DOHH2 (cell line): Measurements from ENCODE around the gene PAM.

ENCODE experiments used
- H3F3A ChIP-seq: fragments of 200-600 bp; sonication (generic), shearing (Covaris generic); 2 replicates; pipeline ENCODE4 v1.6.0; 2016; ENCODE audit warnings: antibody characterized with exemption, mild to moderate bottlenecking; ENCODE audit not compliant: control insufficient read depth, insufficient read depth
- H3K27ac ChIP-seq: fragments of 200-600 bp; sonication (generic); 2 replicates; pipeline ENCODE4 v1.5.1; 2014; ENCODE audit warnings: low read depth, mild to moderate bottlenecking, low read length, moderate library complexity
- H3K27me3 ChIP-seq: fragments of 200-600 bp; sonication (generic); 2 replicates; pipeline ENCODE4 v1.6.1; 2014; ENCODE audit warnings: mild to moderate bottlenecking, low read length, mixed read lengths; ENCODE audit not compliant: control insufficient read depth
- H3K36me3 ChIP-seq: fragments of 200-600 bp; sonication (generic); 2 replicates; pipeline ENCODE4 v1.6.1; 2014; ENCODE audit warnings: mild to moderate bottlenecking, low read length, moderate library complexity, mixed read lengths; ENCODE audit not compliant: control insufficient read depth
- H3K4me1 ChIP-seq: fragments of 200-600 bp; sonication (generic); 2 replicates; pipeline ENCODE4 v1.6.1; 2014; ENCODE audit warnings: mild to moderate bottlenecking, low read length, mixed read lengths; ENCODE audit not compliant: control insufficient read depth
- H3K4me2 ChIP-seq: fragments of 200-600 bp; sonication (generic); 2 replicates; pipeline ENCODE4 v1.6.0; 2014; ENCODE audit warnings: mild to moderate bottlenecking, low read length, moderate library complexity
- H3K4me3 ChIP-seq: fragments of 200-600 bp; sonication (generic); 2 replicates; pipeline ENCODE4 v1.5.1; 2014; ENCODE audit warnings: mild to moderate bottlenecking, low read length, mixed read lengths
- H3K79me2 ChIP-seq: fragments of 200-600 bp; sonication (generic); 2 replicates; pipeline ENCODE4 v1.6.1; 2014; ENCODE audit warnings: mild to moderate bottlenecking, low read length, mixed read lengths; ENCODE audit not compliant: control insufficient read depth
- H3K9me2 ChIP-seq: fragments of 200-600 bp; sonication (generic); replicated peaks from 2 replicates; pipeline ENCODE4 v1.6.1; 2014; ENCODE audit warnings: mild to moderate bottlenecking, low read length, mixed read lengths; ENCODE audit not compliant: control insufficient read depth
- H3K9me3 ChIP-seq: fragments of 200-600 bp; sonication (generic); 2 replicates; pipeline ENCODE4 v1.6.1; 2014; ENCODE audit warnings: antibody characterized with exemption, low read length, mixed read lengths; ENCODE audit not compliant: control insufficient read depth, insufficient read depth
- H4K20me1 ChIP-seq: fragments of 200-600 bp; sonication (generic); 2 replicates; pipeline ENCODE4 v1.6.0; 2014; ENCODE audit warnings: low read depth, mild to moderate bottlenecking, antibody characterized with exemption, low read length, moderate library complexity; ENCODE audit not compliant: control insufficient read depth, insufficient read depth
- EZH2phosphoT487 ChIP-seq: fragments of 200-600 bp; sonication (generic); IDR thresholded peaks from 2 replicates; pipeline ENCODE4 v1.6.1; 2017; ENCODE audit warnings: borderline replicate concordance, mild to moderate bottlenecking, antibody characterized with exemption, low read length, moderate library complexity, mixed read lengths
- TF ChIP-seq, protein P1 (sequence below): fragments of 200-600 bp; sonication (generic); IDR thresholded peaks from one replicate; pipeline ENCODE4 v1.5.1; 2014; ENCODE audit warnings: antibody characterized with exemption, mild to moderate bottlenecking, low read depth, low read length; ENCODE audit not compliant: poor library complexity, severe bottlenecking

Gene PAM

GRCh38 chr5:102794677-102795331, 39.7 kb downstream of the PAM start:
- H3K4me3 ChIP-seq = no peak overlapping the region
- no peaks in the 10 kb centered on the region for H3F3A ChIP-seq
- no peaks in the 10 kb centered on the region for H3K4me1 ChIP-seq
- no peak for TF ChIP-seq EZH2phosphoT487
- TF ChIP-seq, protein P1, sequence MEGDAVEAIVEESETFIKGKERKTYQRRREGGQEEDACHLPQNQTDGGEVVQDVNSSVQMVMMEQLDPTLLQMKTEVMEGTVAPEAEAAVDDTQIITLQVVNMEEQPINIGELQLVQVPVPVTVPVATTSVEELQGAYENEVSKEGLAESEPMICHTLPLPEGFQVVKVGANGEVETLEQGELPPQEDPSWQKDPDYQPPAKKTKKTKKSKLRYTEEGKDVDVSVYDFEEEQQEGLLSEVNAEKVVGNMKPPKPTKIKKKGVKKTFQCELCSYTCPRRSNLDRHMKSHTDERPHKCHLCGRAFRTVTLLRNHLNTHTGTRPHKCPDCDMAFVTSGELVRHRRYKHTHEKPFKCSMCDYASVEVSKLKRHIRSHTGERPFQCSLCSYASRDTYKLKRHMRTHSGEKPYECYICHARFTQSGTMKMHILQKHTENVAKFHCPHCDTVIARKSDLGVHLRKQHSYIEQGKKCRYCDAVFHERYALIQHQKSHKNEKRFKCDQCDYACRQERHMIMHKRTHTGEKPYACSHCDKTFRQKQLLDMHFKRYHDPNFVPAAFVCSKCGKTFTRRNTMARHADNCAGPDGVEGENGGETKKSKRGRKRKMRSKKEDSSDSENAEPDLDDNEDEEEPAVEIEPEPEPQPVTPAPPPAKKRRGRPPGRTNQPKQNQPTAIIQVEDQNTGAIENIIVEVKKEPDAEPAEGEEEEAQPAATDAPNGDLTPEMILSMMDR = no peak
- no peak overlapping the region for H3K27ac ChIP-seq
- no peaks in the 10 kb centered on the region for H3K9me3 ChIP-seq
- H3K79me2 ChIP-seq = no peaks in the 10 kb centered on the region
- no peak overlapping the region for H3K4me2 ChIP-seq
- H3K9me2 ChIP-seq = no peaks in the 10 kb centered on the region
- no peaks in the 10 kb centered on the region for H4K20me1 ChIP-seq
- H3K27me3 ChIP-seq = no peaks in the 10 kb centered on the region
- no peaks in the 10 kb centered on the region for H3K36me3 ChIP-seq

GRCh38 chr5:102795526-102795925, 40.4 kb downstream of the PAM start:
- H3K27me3 ChIP-seq = no peaks in the 10 kb centered on the region
- no peaks in the 10 kb centered on the region for H3F3A ChIP-seq
- TF ChIP-seq EZH2phosphoT487 = no peak
- TF ChIP-seq, protein P1 = no peak
- H3K4me1 ChIP-seq = no peaks in the 10 kb centered on the region
- no peaks in the 10 kb centered on the region for H3K36me3 ChIP-seq
- H3K4me3 ChIP-seq = no peak overlapping the region
- H4K20me1 ChIP-seq = no peaks in the 10 kb centered on the region
- H3K9me2 ChIP-seq = no peaks in the 10 kb centered on the region
- no peak overlapping the region for H3K27ac ChIP-seq
- no peaks in the 10 kb centered on the region for H3K9me3 ChIP-seq
- no peaks in the 10 kb centered on the region for H3K79me2 ChIP-seq
- no peak overlapping the region for H3K4me2 ChIP-seq

DNA sequence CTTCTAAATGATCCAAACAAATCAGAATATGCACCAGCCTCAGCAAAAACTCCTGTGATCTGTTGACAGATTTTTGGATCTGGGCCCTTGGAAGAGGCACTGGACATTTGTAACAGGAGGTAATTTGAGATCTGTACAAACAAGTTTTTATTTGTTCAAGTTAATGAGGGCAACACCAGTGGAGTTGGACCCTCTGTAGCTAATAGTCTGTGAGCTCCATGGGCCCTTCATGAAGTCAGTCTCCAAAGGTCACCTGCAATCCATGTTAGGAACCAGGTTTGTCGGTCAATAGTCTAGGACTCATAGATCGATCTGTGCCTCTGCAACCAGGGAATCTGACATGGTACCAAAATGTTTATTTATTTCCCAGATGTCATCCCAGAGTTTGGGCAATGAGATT, 40.9 kb downstream of the PAM start:
- Histone ChIP-seq H3K9me2 (no peaks in the 10 kb centered on the region), H3K36me3 (no peaks in the 10 kb centered on the region), H3K4me1 (no peaks in the 10 kb centered on the region), H3F3A (no peaks in the 10 kb centered on the region), H3K27ac (no peak overlapping the region), H3K27me3 (no peaks in the 10 kb centered on the region), H4K20me1 (no peaks in the 10 kb centered on the region), H3K9me3 (no peaks in the 10 kb centered on the region), H3K4me3 (no peak overlapping the region), H3K4me2 (no peak overlapping the region), H3K79me2 (no peaks in the 10 kb centered on the region)
- TF ChIP-seq, protein P1 = no peak
